Spinal cord (tissue), 10 donors: ENCODE results near the gene SCAP. TPM values are rescaled to one million over a fixed set of nuclear protein-coding genes. Genes with fewer than 3 reads are reported as not detected.

Source experiments
- DNase-seq, 6 donors: peaks; one replicate each; pipeline versions ENCODE4 v3.0.0 to v3.0.0-alpha.2; 2013 to 2015; ENCODE audit warnings: low spot score in 6 of 6, low read depth in 4 of 6
- H3K27ac ChIP-seq: one replicate; pipeline ENCODE4 v1.5.1; 2013; ENCODE audit warnings: low read depth, low read length, control low read depth
- H3K27me3 ChIP-seq: one replicate; pipeline ENCODE4 v1.6.1; 2013; ENCODE audit warnings: low read length; ENCODE audit not compliant: control insufficient read depth, insufficient read depth
- H3K36me3 ChIP-seq: one replicate; pipeline ENCODE4 v1.6.1; 2013; ENCODE audit warnings: low read length; ENCODE audit not compliant: control insufficient read depth, insufficient read depth
- H3K4me1 ChIP-seq: one replicate; pipeline ENCODE4 v1.6.1; 2013; ENCODE audit warnings: low read length; ENCODE audit not compliant: control insufficient read depth, insufficient read depth
- H3K4me3 ChIP-seq: one replicate; pipeline ENCODE4 v1.5.1; 2013; ENCODE audit warnings: low read depth, low read length, control low read depth
- H3K9me3 ChIP-seq: one replicate; pipeline ENCODE4 v1.6.1; 2013; ENCODE audit warnings: low read length; ENCODE audit not compliant: control insufficient read depth, insufficient read depth
- WGBS: methylation state at CpG from one replicate; pipeline ENCODE4 v1.1.5; 2013; ENCODE audit warnings: missing lambda C conversion rate; ENCODE audit not compliant: insufficient coverage; 5-methylcytosine and 5-hydroxymethylcytosine counted together
- polyA plus RNA-seq, 2 donors: library from polyadenylated mRNA; unstranded; fragments of 120-200 nt; gene quantifications; one replicate each; pipeline ENCODE4 v1.2.1, GENCODE V29; 2013; ENCODE audit not compliant: insufficient read length in 2 of 2
- total RNA-seq, 2 donors: library from RNA; depleted of rRNA in 1 of 2; stranded (reverse); fragments of 120-200 nt in 1 of 2; fragments of >200 nt in 1 of 2; gene quantifications; one replicate each; pipeline versions ENCODE4 v1.2.3 to v1.2.4, GENCODE V29; 2013 to 2014
- donor health status: healthy.

The SCAP gene
- total and polyA plus RNA-seq, 4 donors = 63.9 to 99.5 (median 93.4) TPM

GRCh38 chr3:47420044-47420430 lies 55.7 kb downstream of the SCAP start:
- DNase-seq = no peak
- Histone ChIP-seq H3K4me1 (peaks cover 19% of the 10 kb centered on the region), H3K27ac (no peak overlapping the region), H3K27me3 (no peaks in the 10 kb centered on the region), H3K9me3 (no peaks in the 10 kb centered on the region), H3K4me3 (no peak overlapping the region), H3K36me3 (peaks cover 91% of the 10 kb centered on the region)
- 92% methylated on average over 5 of the region's 5 CpGs for WGBS

GRCh38 chr3:47419083-47420043 lies 56.4 kb downstream of the SCAP start:
- Histone ChIP-seq H3K27ac (no peak overlapping the region), H3K4me1 (peaks cover 19% of the 10 kb centered on the region), H3K9me3 (no peaks in the 10 kb centered on the region), H3K4me3 (no peak overlapping the region), H3K36me3 (peaks cover 92% of the 10 kb centered on the region), H3K27me3 (no peaks in the 10 kb centered on the region)
- no peak for DNase-seq
- WGBS = 95% methylated on average over 12 of the region's 17 CpGs

- no peaks in the 10 kb centered on the region for H3K27me3 ChIP-seq
- no peak for DNase-seq
- peaks cover 92% of the 10 kb centered on the region for H3K36me3 ChIP-seq
- whole genome bisulfite sequencing = 95% methylated on average over 32 of the region's 53 CpGs
- H3K4me1 ChIP-seq = peaks cover 27% of the 10 kb centered on the region
- H3K9me3 ChIP-seq = no peaks in the 10 kb centered on the region
- H3K4me3 ChIP-seq = no peak overlapping the region
- H3K27ac ChIP-seq = no peak overlapping the region
Observed at GRCh38 chr3:47418167-47419082, 57.3 kb downstream of the SCAP start.

GRCh38 chr3:47416041-47416440 lies 59.7 kb downstream of the SCAP start:
- H3K36me3 ChIP-seq = peaks cover 97% of the 10 kb centered on the region
- no peak overlapping the region for H3K27ac ChIP-seq
- peaks cover 20% of the 10 kb centered on the region for H3K4me1 ChIP-seq
- no peaks in the 10 kb centered on the region for H3K27me3 ChIP-seq
- no peak overlapping the region for H3K4me3 ChIP-seq
- H3K9me3 ChIP-seq = no peaks in the 10 kb centered on the region
- 72% methylated on average over 6 of the region's 9 CpGs for WGBS
- DNase-seq = no peak

GRCh38 chr3:47414666-47415587 lies 60.8 kb downstream of the SCAP start:
- Histone ChIP-seq H3K4me1 (peaks cover 17% of the 10 kb centered on the region), H3K9me3 (no peaks in the 10 kb centered on the region), H3K36me3 (peaks cover 97% of the 10 kb centered on the region), H3K4me3 (no peak overlapping the region), H3K27ac (no peak overlapping the region), H3K27me3 (no peaks in the 10 kb centered on the region)
- WGBS = 67% methylated on average over 7 of the region's 16 CpGs
- DNase-seq = no peak

GRCh38 chr3:47414161-47414564 lies 61.6 kb downstream of the SCAP start:
- WGBS = 93% methylated on average over 2 of the region's 3 CpGs
- H3K27ac ChIP-seq = no peak overlapping the region
- H3K4me3 ChIP-seq = no peak overlapping the region
- H3K27me3 ChIP-seq = no peaks in the 10 kb centered on the region
- H3K36me3 ChIP-seq = peaks cover 97% of the 10 kb centered on the region
- DNase-seq = no peak
- H3K4me1 ChIP-seq = peaks cover 17% of the 10 kb centered on the region
- no peaks in the 10 kb centered on the region for H3K9me3 ChIP-seq

GRCh38 chr3:47413751-47414150 lies 62.0 kb downstream of the SCAP start:
- Histone ChIP-seq H3K9me3 (no peaks in the 10 kb centered on the region), H3K27ac (no peak overlapping the region)
- 60% methylated on average over 7 of the region's 7 CpGs for WGBS

GRCh38 chr3:47412842-47413520 lies 62.8 kb downstream of the SCAP start:
- no peak for DNase-seq
- peaks cover 97% of the 10 kb centered on the region for H3K36me3 ChIP-seq
- WGBS = 77% methylated on average over 12 of the region's 12 CpGs
- H3K9me3 ChIP-seq = no peaks in the 10 kb centered on the region
- peaks cover 17% of the 10 kb centered on the region for H3K4me1 ChIP-seq
- no peak overlapping the region for H3K4me3 ChIP-seq
- H3K27me3 ChIP-seq = no peaks in the 10 kb centered on the region
- no peak overlapping the region for H3K27ac ChIP-seq

More at GRCh38 chr3:47413751-47414150, 62.0 kb downstream of the SCAP start:
- no peak overlapping the region for H3K4me3 ChIP-seq
- no peak for DNase-seq
- no peaks in the 10 kb centered on the region for H3K27me3 ChIP-seq
- H3K36me3 ChIP-seq = peaks cover 97% of the 10 kb centered on the region
- H3K4me1 ChIP-seq = peaks cover 17% of the 10 kb centered on the region
